H1 (cell line): ENCODE results near the gene ZACN. TPM values are rescaled to one million over a fixed set of nuclear protein-coding genes. Genes with fewer than 3 reads are reported as not detected.

Experiments
- CHD7 ChIP-seq: fragments of 300-600 bp; sonication (generic); IDR thresholded peaks from 2 replicates; pipeline ENCODE4 v1.7.1; 2012; ENCODE audit warnings: low read length, moderate library complexity, mild to moderate bottlenecking, inconsistent platforms; ENCODE audit not compliant: insufficient replicate concordance
- CREB1 ChIP-seq: IDR thresholded peaks from 2 replicates; pipeline ENCODE4 v1.6.1; 2012; ENCODE audit warnings: inconsistent platforms
- GTF2F1 ChIP-seq: IDR thresholded peaks from 2 replicates; pipeline ENCODE4 v1.6.1; 2012; ENCODE audit warnings: low read depth, low read length, improper control_type of control experiment, borderline replicate concordance
- POLR2AphosphoS5 ChIP-seq: IDR thresholded peaks from 2 replicates; pipeline ENCODE4 v1.6.1; 2011; ENCODE audit warnings: low read depth, low read length
- RNF2 ChIP-seq: fragments of 200-900, 300-1000 bp; sonication (generic); IDR thresholded peaks from 2 replicates; pipeline ENCODE4 v1.7.1; 2016; ENCODE audit warnings: borderline replicate concordance, low read depth, mild to moderate bottlenecking, antibody characterized with exemption, low read length; ENCODE audit not compliant: poor library complexity, severe bottlenecking; ENCODE audit errors: missing control alignments
- TAF7 ChIP-seq: optimal IDR thresholded peaks from 2 replicates; pipeline ENCODE3; 2011; ENCODE audit warnings: low read depth, mild to moderate bottlenecking, inconsistent platforms, low read length, moderate library complexity, borderline replicate concordance
- polyA plus RNA-seq, 7 experiments: library from polyadenylated mRNA; depleted of rRNA in 3 of 7; stranded (reverse) in 5 of 7; unstranded in 2 of 7; fragments of >200 nt in 5 of 7; fragments of 200-250 nt in 2 of 7; gene quantifications; 1 replicate in 5 of 7; 2 replicates in 1 of 7; 4 replicates in 1 of 7; pipeline versions ENCODE4 v1.2.1 to v1.2.3, GENCODE V29; 2011 to 2013; ENCODE audit warnings: missing spikeins in 2 of 7, mixed read lengths in 2 of 7
- total RNA-seq: library from RNA; stranded (reverse); fragmentation: NEBNext Ultra II Directional; extraction: Animal tissue kit (Norgen Biotek cat#: 25700); gene quantifications from 2 replicates; pipeline ENCODE4 v1.2.1, GENCODE V29; 2021

ZACN gene
- total and polyA plus RNA-seq, 2 of the 8 experiments (the other 6 are each of a cell fraction or from before 2014, with no cell fraction given): 0.26 TPM; not detected in 1

GRCh38 chr17:76049836-76050537 lies 29.0 kb upstream of the ZACN start (continued):
- no peak for TF ChIP-seq CHD7
- no peak for TF ChIP-seq RNF2
- no peak for TF ChIP-seq TAF7
- no peak for TF ChIP-seq GTF2F1
- no peak for TF ChIP-seq CREB1
- TF ChIP-seq POLR2AphosphoS5: no peak
- TF ChIP-seq, all 59 proteins: peak for 0
